BJ (cell line): ENCODE results near the gene EHHADH. TPM values are rescaled to one million over a fixed set of nuclear protein-coding genes. Genes with fewer than 3 reads are reported as not detected.
A peak's percentile ranks its signal among the peaks of the same experiment; 100 is the strongest.

ENCODE experiments used
- CTCF ChIA-PET: fragments of 350-600 bp; formaldehyde crosslinking; extraction: SDS; loops from one replicate; lab custom pipeline; 2021; ENCODE audit warnings: antibody characterized with exemption, inconsistent platforms; lab: Yijun Ruan, JAX
- POLR2A ChIA-PET: fragments of 300-600 bp; sonication (Branson Sonifier 250); formaldehyde crosslinking; extraction: SDS; loops from one replicate; lab custom pipeline; 2021; ENCODE audit warnings: antibody characterized with exemption; lab: Charles Lee
- DNase-seq: peaks from one replicate; pipeline ENCODE4 v3.0.0-alpha.2; 2011; ENCODE audit warnings: low read depth
- H3K27me3 ChIP-seq: 2 replicates; pipeline ENCODE4 v1.6.0; 2011; ENCODE audit warnings: low read length; ENCODE audit not compliant: control insufficient read depth, insufficient read depth
- H3K36me3 ChIP-seq: 2 replicates; pipeline ENCODE4 v1.5.1; 2011; ENCODE audit warnings: low read length; ENCODE audit not compliant: control insufficient read depth, insufficient read depth
- H3K4me3 ChIP-seq: 2 replicates; pipeline ENCODE4 v1.5.1; 2011; ENCODE audit warnings: low read depth, mild to moderate bottlenecking, control low read depth, low read length
- CTCF ChIP-seq: IDR thresholded peaks from 2 replicates; pipeline ENCODE4 v1.5.1; 2011; ENCODE audit warnings: low read depth, mild to moderate bottlenecking, control low read depth, inconsistent platforms, low read length, moderate library complexity; ENCODE audit not compliant: insufficient read depth
- polyA plus RNA-seq: library from polyadenylated mRNA; depleted of rRNA; stranded (reverse); fragments of >200 nt; gene quantifications from 2 replicates; pipeline ENCODE4 v1.2.3, GENCODE V29; 2011

The EHHADH gene
- polyA plus RNA-seq, 1 experiment, result 5.2 TPM

- POLR2A ChIA-PET, result no interaction called here
Measured at GRCh38 chr3:185215873-185216606, 37.8 kb downstream of the EHHADH start.

GRCh38 chr3:185212559-185212958 lies 41.3 kb downstream of the EHHADH start:
- ChIA-PET POLR2A (no interaction called here), CTCF (no interaction called here)
- H3K27me3 ChIP-seq, result no peaks in the 10 kb centered on the region
- DNase-seq, result no peak
- no peak for TF ChIP-seq CTCF
- H3K4me3 ChIP-seq, result no peak overlapping the region
- H3K36me3 ChIP-seq, result no peaks in the 10 kb centered on the region

More at GRCh38 chr3:185215873-185216606, 37.8 kb downstream of the EHHADH start:
- no peaks in the 10 kb centered on the region; the same call in 1 of the 2 replicates for H3K36me3 ChIP-seq
- no peaks in the 10 kb centered on the region for H3K27me3 ChIP-seq
- no peak overlapping the region for H3K4me3 ChIP-seq
- TF ChIP-seq CTCF, result peak; percentile 56
- CTCF ChIA-PET, result interaction anchor here (0.6 to 2.1 kb wide), 8 partner anchors 9 to 360 kb away, joined by 3 to 10 read pairs (median 4); no protein-coding TSS in a partner anchor
- no peak for DNase-seq

GRCh38 chr3:185212086-185212485 lies 41.8 kb downstream of the EHHADH start:
- POLR2A ChIA-PET, result interaction anchor here (0.6 kb wide), 1 partner anchor 101 kb away, joined by 4 read pairs; no protein-coding TSS in a partner anchor
- CTCF ChIA-PET, result no interaction called here
- H3K4me3 ChIP-seq, result no peak overlapping the region
- H3K27me3 ChIP-seq, result no peaks in the 10 kb centered on the region
- no peak for TF ChIP-seq CTCF
- H3K36me3 ChIP-seq, result no peaks in the 10 kb centered on the region
- DNase-seq, result no peak

GRCh38 chr3:185210621-185211142 lies 43.2 kb downstream of the EHHADH start:
- no peak overlapping the region for H3K4me3 ChIP-seq

More at GRCh38 chr3:185210621-185211142, 43.2 kb downstream of the EHHADH start:
- no peak for TF ChIP-seq CTCF
- Histone ChIP-seq H3K36me3 (no peaks in the 10 kb centered on the region), H3K27me3 (no peaks in the 10 kb centered on the region)
- CTCF ChIA-PET, result interaction anchor here (1.2 kb wide), 1 partner anchor 12 kb away, joined by 4 read pairs; no protein-coding TSS in a partner anchor
- DNase-seq, result no peak
- POLR2A ChIA-PET, result interaction anchor here (0.6 kb wide), 1 partner anchor 15 kb away, joined by 3 read pairs; no protein-coding TSS in a partner anchor
